ENCODE data around the gene UBAC1.

DNA sequence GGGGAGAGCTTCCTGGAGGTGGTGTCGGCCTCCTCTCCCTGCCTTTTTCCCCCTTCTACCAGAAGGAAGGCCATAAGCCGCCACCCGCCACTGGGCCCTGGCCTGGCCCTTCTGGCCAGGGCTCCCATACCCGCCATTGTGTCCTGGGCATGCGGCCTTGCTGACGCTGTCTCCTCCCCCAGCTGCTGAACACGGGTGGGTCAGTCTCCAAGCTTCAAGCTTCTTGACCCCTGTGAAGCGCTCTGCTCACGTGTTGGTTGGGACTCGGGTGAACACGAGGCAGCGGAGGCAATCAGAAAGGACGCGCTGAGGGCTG is 24.2 kb upstream of the UBAC1 start:
- TF ChIP-seq, protein P1, sequence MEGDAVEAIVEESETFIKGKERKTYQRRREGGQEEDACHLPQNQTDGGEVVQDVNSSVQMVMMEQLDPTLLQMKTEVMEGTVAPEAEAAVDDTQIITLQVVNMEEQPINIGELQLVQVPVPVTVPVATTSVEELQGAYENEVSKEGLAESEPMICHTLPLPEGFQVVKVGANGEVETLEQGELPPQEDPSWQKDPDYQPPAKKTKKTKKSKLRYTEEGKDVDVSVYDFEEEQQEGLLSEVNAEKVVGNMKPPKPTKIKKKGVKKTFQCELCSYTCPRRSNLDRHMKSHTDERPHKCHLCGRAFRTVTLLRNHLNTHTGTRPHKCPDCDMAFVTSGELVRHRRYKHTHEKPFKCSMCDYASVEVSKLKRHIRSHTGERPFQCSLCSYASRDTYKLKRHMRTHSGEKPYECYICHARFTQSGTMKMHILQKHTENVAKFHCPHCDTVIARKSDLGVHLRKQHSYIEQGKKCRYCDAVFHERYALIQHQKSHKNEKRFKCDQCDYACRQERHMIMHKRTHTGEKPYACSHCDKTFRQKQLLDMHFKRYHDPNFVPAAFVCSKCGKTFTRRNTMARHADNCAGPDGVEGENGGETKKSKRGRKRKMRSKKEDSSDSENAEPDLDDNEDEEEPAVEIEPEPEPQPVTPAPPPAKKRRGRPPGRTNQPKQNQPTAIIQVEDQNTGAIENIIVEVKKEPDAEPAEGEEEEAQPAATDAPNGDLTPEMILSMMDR (IDR thresholded peaks at IDR 0.05): no peak
- TF ChIP-seq POLR2A (IDR thresholded peaks at IDR 0.05): no peak
